GM12801 (cell line): ENCODE results near the gene WDR44.

Experiments
- CTCF ChIP-seq: IDR thresholded peaks from one replicate; pipeline ENCODE4 v1.5.1; 2011; ENCODE audit warnings: control low read depth; ENCODE audit not compliant: insufficient read length; ENCODE audit errors: extremely low read depth

The WDR44 gene

GRCh38 chrX:118396113-118396512, 50.2 kb downstream of the WDR44 start:
- no peak for TF ChIP-seq CTCF

GRCh38 chrX:118418811-118419251, 72.9 kb downstream of the WDR44 start:
- TF ChIP-seq CTCF = no peak

GRCh38 chrX:118420462-118420861, 74.6 kb downstream of the WDR44 start:
- no peak for TF ChIP-seq CTCF

GRCh38 chrX:118423558-118423957, 77.7 kb downstream of the WDR44 start:
- TF ChIP-seq CTCF = no peak

GRCh38 chrX:118432799-118433198, 86.9 kb downstream of the WDR44 start:
- no peak for TF ChIP-seq CTCF

- TF ChIP-seq CTCF = no peak
These were observed 91.4 kb downstream of the WDR44 start for GRCh38 chrX:118437283-118437682.

GRCh38 chrX:118448273-118448783, 102.4 kb downstream of the WDR44 start:
- no peak for TF ChIP-seq CTCF

GRCh38 chrX:118455013-118455412, 109.1 kb downstream of the WDR44 start:
- TF ChIP-seq CTCF = no peak
